Panc1 (cell line): Measurements from ENCODE around the gene CLEC17A. TPM values are rescaled to one million over a fixed set of nuclear protein-coding genes. Genes with fewer than 3 reads are reported as not detected.
A peak's percentile ranks its signal among the peaks of the same experiment; 100 is the strongest.

Experiments used
- ATAC-seq: fragments of 200-7000 bp; cut with Tn5 transposase; 2 replicates; pipeline ENCODE4 v1.9.1; 2020; ENCODE audit warnings: mild to moderate bottlenecking, moderate library complexity
- BruUV-seq: library from RNA; stranded (reverse); fragments of 400-500 nt; replicated peaks from 2 replicates; lab custom pipeline; 2021; lab: Mats Ljungman, UMichigan
- CTCF ChIA-PET: fragments of 300-600 bp; sonication (Branson Sonifier 250); formaldehyde crosslinking; loops from one replicate; lab custom pipeline; 2022; ENCODE audit warnings: antibody characterized with exemption; lab: Charles Lee
- POLR2A ChIA-PET: fragments of 300-600 bp; sonication (Branson Sonifier 250); formaldehyde crosslinking; loops from one replicate; lab custom pipeline; 2022; ENCODE audit warnings: antibody characterized with exemption; lab: Charles Lee
- DNase-seq: peaks from one replicate; pipeline ENCODE4 v3.0.0-alpha.2; 2010; ENCODE audit warnings: low read depth, low spot score
- H3K27ac ChIP-seq: 2 replicates; pipeline ENCODE4 v1.5.1; 2011; ENCODE audit warnings: mild to moderate bottlenecking, low read length, inconsistent platforms
- H3K27me3 ChIP-seq: fragments of 200-500 bp; sonication (Bioruptor generic); 2 replicates; pipeline ENCODE4 v1.6.0; 2014; ENCODE audit warnings: low read length, inconsistent platforms; ENCODE audit not compliant: control insufficient read depth, insufficient read depth
- H3K36me3 ChIP-seq: fragments of 200-500 bp; sonication (Bioruptor generic); 2 replicates; pipeline ENCODE4 v1.5.1; 2014; ENCODE audit warnings: inconsistent platforms, mild to moderate bottlenecking, low read length, moderate library complexity; ENCODE audit not compliant: control insufficient read depth, insufficient read depth
- H3K4me1 ChIP-seq: 2 replicates; pipeline ENCODE4 v1.5.1; 2011; ENCODE audit warnings: inconsistent platforms, mild to moderate bottlenecking, low read length, moderate library complexity; ENCODE audit not compliant: control insufficient read depth, insufficient read depth
- H3K4me3 ChIP-seq, 2 experiments: 2 replicates each; pipeline ENCODE4 v1.5.1; 2011 to 2012; ENCODE audit warnings: low read depth in 2 of 2, low read length in 2 of 2, mild to moderate bottlenecking in 2 of 2, inconsistent platforms in 1 of 2, moderate library complexity in 1 of 2
- H3K9me3 ChIP-seq: fragments of 200-500 bp; sonication (Bioruptor generic); 2 replicates; pipeline ENCODE4 v1.5.1; 2014; ENCODE audit warnings: low read depth, mild to moderate bottlenecking, inconsistent platforms, low read length, moderate library complexity; ENCODE audit not compliant: control insufficient read depth, insufficient read depth
- CTCF ChIP-seq: fragments of 450-650 bp; IDR thresholded peaks from 2 replicates; pipeline ENCODE4 v1.5.1; 2017; ENCODE audit warnings: mild to moderate bottlenecking
- POLR2AphosphoS5 ChIP-seq: IDR thresholded peaks from 2 replicates; pipeline ENCODE4 v1.6.1; 2012; ENCODE audit warnings: mild to moderate bottlenecking, low read depth, low read length, moderate library complexity
- REST ChIP-seq, 2 experiments: IDR thresholded peaks; 2 replicates each; pipeline ENCODE4 v1.6.1; 2011 to 2012; ENCODE audit warnings: low read depth in 2 of 2, control low read depth in 1 of 2, low read length in 1 of 2, mild to moderate bottlenecking in 1 of 2, moderate library complexity in 1 of 2; ENCODE audit not compliant: insufficient read depth in 1 of 2
- SIN3A ChIP-seq: IDR thresholded peaks from 2 replicates; pipeline ENCODE4 v1.6.1; 2012; ENCODE audit warnings: low read depth, mild to moderate bottlenecking, low read length, moderate library complexity, borderline replicate concordance; ENCODE audit not compliant: insufficient read depth
- TCF7L2 ChIP-seq: IDR thresholded peaks from 2 replicates; pipeline ENCODE4 v1.6.1; 2011; ENCODE audit warnings: mild to moderate bottlenecking, low read depth, low read length, inconsistent platforms
- in situ Hi-C: cut with HindIII; loops from 2 replicates; pipeline ENCODE4 v1.10.0; 2016; ENCODE audit warnings: low sequenced_read_pairs, low pct_unique_long_range_greater_than_20kb
- intact Hi-C: fragments of 100-400 bp; cut with micrococcal nuclease; formaldehyde crosslinking; loops from one replicate; pipeline ENCODE4 v1.10.0; 2022; ENCODE audit not compliant: unreplicated experiment
- total RNA-seq: library from RNA; stranded (reverse); gene quantifications from one replicate; pipeline ENCODE4 v1.2.1, GENCODE V29; 2021; ENCODE audit not compliant: unreplicated experiment

Gene CLEC17A
- total RNA-seq, 1 experiment from 2014 or later: not detected

GRCh38 chr19:14577264-14577663, 5.6 kb upstream of the CLEC17A start:
- intact Hi-C loops (loop anchor here (5.0 kb wide), 1 partner anchor 100 kb away; no protein-coding TSS in a partner anchor), in situ Hi-C loops (no loop called here)
- H3K27me3 ChIP-seq: no peaks in the 10 kb centered on the region
- H3K36me3 ChIP-seq: no peaks in the 10 kb centered on the region
- DNase-seq: no peak
- no peaks in the 10 kb centered on the region; the same call in 1 of the 2 replicates for H3K4me1 ChIP-seq
- ChIA-PET CTCF (no interaction called here), POLR2A (no interaction called here)
- H3K27ac ChIP-seq: no peak overlapping the region
- H3K4me3 ChIP-seq: no peak overlapping the region
- H3K9me3 ChIP-seq: no peaks in the 10 kb centered on the region
- TF ChIP-seq SIN3A (no peak), TCF7L2 (no peak), POLR2AphosphoS5 (no peak), CTCF (no peak), REST (IDR thresholded peaks at IDR 0.05; ENCODE audit: insufficient read depth in 1 of 2, low read depth in 2 of 2, low read length in 1 of 2) (no peak)
- no TSS peak for BruUV-seq
- no peak for ATAC-seq

- DNase-seq (no peak), ATAC-seq (peak; percentile 58; the same call in 1 of the 2 replicates)
- H3K9me3 ChIP-seq: no peaks in the 10 kb centered on the region
- in situ Hi-C loops (no loop called here), intact Hi-C loops (loop anchor here (5.0 kb wide), 1 partner anchor 99 kb away; no protein-coding TSS in a partner anchor)
- H3K4me1 ChIP-seq: no peaks in the 10 kb centered on the region
- no peaks in the 10 kb centered on the region for H3K36me3 ChIP-seq
- H3K27ac ChIP-seq: no peak overlapping the region
- ChIA-PET POLR2A (no interaction called here), CTCF (no interaction called here)
- no TSS peak for BruUV-seq
- no peak overlapping the region for H3K4me3 ChIP-seq
- TF ChIP-seq POLR2AphosphoS5: no peak
- TF ChIP-seq TCF7L2: no peak
- no peak for TF ChIP-seq SIN3A
- no peak for TF ChIP-seq CTCF
- TF ChIP-seq REST (IDR thresholded peaks at IDR 0.05; ENCODE audit: insufficient read depth in 1 of 2, low read depth in 2 of 2, low read length in 1 of 2): no peak
- H3K27me3 ChIP-seq: no peaks in the 10 kb centered on the region
These were observed 4.9 kb upstream of the CLEC17A start for GRCh38 chr19:14577885-14578427.
